GM19238 (cell line): Measurements from ENCODE around the gene ITGA2.

Experiments used
- DNase-seq: peaks from one replicate; pipeline ENCODE4 v3.0.0; 2011; ENCODE audit warnings: low spot score; ENCODE audit not compliant: insufficient read length

ITGA2 gene

DNA sequence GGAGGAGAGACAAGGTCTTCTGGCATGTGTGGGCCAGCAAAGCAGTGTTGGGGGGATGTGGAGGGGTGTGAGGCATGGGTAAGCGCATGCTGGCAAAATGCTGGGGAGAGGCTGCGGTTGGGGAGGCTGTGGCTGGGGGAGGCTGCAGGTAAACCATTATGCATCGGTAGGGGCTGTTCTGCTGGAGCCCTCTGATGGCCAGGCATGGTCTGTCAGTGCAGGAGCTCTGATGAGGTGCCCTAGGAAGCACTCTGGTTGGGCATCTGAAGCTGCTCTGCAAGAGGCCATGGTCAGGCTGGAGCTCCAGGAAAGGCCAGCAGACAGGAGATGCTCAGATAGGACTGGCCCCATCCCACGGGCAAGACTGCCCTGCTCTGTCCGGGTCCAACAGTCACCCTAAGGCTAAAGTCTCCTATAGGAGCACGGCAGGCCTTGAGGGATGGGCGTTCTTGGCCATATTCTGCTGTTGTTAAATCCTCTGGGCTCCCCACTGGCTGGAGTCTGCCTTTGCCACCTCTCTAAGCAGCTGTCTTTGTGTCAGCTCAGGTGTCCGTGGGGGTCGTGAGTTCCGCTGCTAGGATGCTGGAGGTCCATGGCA lies 28.7 kb downstream of the ITGA2 start:
- DNase-seq, result no peak

DNA sequence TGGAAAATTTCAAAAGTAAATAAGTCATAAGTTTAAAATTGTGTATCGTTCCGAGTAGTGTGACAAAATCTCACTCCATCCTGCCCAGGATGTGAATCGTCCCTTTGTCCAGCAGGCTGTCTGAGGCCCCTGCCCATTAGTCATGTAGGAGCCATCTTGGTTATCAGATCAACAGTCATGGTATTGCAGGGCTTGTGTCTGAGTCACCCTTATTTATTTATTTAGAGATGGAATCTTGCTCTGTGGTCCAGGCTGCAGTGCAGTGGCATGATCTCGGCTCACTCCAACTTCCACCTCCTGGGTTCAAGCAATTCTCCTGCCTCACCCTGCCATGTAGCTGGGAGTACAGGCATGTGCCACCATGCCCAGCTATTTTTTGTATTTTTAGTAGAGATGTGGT lies 30.2 kb downstream of the ITGA2 start:
- no peak for DNase-seq

DNA sequence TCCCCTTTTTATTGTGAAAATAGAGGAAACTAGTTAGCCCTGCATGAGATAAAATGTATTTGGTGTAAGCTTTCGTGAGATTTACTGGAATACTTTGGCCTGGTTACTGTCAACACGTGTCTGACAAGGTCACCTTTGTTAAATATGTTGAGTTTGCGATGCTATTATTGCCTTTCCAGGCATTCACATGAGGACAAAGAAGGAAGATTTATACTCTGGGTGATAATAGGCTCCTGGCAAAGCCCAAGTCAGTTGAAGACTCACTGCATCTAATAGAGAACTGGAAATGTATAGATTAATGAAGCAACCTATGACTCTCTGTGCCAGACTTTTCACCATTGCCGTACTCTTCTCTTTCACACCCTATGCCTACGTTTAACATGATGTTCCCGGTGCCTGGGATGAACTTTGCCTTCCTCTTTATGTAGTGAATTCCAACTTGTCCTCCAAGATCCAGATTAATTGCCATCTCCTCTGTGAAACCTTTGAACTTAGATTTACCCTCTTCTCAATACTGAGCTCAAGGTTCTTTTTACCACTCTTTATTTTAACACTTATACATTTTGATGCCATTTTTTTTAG lies 33.9 kb downstream of the ITGA2 start:
- no peak for DNase-seq

DNA sequence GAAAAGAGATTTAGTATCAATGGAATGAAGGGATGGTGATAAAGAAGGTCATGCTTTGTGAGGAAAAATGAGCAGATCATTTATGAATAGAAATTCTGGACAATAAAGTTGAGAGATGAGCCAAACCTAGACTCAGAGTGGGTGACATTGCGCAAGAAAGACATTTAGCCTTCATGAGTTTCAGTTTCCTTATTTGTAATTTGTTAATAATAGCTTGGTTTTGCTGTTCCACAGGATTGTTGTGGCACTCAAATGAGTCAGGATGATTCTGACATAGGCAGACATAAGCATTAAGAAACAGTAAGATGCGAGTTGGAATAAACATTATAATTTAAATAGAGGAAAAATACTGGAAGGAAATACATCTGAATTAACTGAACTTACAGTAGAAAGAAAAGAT lies 34.8 kb downstream of the ITGA2 start:
- DNase-seq, result no peak

DNA sequence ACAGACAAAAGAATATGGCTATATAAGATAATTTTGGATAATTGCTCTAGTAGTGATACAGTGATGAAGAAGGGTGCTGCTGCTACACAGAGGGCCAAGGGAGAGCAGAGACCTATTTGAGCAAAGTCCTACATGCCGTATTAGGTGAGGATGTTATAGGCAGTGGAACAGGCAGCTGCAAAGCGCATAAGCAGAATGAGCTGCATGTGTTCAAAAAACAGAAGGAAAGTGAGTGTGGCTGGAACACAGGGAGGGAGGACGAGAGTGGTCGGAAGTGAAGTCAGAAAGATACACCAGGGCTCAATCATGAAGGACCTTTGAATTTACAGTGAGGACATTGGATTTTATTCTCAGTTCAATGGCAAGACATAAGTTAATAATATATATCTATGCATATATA lies 35.4 kb downstream of the ITGA2 start:
- DNase-seq, result no peak

DNA sequence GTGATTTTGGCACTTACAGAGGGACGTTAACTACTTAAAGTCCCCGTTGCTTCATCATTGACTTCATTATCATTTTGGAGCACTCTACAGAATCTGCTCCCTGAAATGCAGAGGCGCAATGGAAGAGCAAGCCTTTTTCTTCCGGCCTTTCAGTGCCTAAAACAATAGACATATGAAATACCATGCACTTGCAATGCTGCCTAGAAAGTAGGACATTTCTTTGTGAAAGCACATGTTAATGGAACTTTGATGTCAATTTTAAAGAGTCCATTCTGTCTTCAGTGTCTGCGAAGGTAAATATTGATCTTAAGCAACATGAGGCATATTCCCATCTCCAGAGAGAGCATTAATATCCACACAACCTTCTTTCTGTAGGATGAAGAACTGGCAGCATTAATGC lies 36.3 kb downstream of the ITGA2 start:
- DNase-seq, result no peak

DNA sequence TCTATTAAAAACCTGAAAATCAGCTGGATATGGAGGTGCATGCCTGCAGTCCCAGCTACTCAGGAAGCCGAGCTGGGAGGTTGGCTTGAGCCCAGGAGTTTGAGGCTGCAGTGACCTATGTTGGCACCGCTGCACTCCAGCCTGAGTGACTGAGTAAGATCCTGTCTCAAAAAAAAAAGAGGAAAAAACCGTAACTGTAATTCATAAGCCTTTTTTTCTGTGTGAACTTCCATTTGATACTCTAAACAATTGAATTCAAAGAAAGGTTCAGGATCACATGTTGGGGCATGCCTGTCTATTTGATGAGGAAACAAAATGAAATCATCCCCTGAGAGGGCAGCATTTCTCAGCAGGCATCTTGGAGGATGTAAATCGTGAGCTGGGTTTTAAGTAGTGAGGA lies 38.8 kb downstream of the ITGA2 start:
- no peak for DNase-seq

DNA sequence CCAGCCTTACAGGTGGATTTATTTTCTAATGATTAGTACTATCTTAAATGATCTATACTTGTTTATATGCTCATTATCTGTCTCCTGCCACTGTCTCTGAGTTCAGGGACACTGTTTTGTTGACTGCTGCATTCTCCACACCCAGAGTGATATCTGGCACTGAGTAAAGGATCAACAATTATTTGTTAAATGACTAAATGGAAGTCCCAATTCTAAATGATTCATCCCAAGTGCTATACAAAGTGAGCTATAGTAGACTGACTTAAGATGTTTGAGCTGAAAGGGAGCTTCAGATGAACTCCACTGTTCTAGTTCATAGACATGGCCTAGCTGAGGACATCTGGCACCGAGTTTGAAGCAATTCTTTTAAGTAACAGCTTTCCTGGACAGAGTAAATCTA lies 40.5 kb downstream of the ITGA2 start:
- DNase-seq, result no peak

DNA sequence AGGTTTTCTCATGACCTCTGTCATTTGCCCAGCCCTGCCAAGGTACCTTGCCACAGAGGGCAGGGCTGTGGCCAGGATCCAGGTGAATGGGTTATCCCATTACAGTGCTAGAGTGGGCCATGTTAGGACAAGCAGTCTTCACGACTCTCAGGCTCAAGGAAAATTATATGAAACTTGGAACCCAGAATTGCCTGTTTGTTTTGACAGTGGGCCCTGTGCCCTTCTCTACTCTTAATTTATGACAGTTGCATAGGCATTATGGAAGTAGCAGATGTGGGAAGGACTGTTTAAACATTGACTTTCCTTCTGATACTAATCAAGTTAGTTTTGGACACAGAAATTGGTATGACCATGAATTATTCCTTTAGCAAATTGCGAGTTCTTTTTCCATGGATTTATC lies 41.7 kb downstream of the ITGA2 start:
- DNase-seq, result no peak

DNA sequence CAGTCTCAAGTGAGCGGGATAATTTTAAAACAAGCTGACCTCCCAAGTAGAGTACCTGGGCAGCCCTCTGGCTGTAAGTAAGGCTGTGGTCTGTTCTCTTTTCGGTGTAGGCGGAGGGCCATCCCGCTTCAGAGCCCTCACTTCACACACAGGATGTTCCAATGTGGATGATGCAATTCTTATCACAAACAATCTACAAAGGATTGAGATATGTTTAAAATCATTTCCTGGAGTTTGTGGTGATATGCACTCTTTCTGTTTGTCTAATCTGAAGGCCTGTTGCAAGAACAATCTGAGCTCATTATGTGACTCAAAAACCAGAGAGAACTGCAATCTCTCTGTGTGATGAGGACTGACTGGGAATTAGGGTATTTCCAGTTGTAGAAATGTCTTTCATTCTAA lies 42.5 kb downstream of the ITGA2 start:
- DNase-seq, result no peak

DNA sequence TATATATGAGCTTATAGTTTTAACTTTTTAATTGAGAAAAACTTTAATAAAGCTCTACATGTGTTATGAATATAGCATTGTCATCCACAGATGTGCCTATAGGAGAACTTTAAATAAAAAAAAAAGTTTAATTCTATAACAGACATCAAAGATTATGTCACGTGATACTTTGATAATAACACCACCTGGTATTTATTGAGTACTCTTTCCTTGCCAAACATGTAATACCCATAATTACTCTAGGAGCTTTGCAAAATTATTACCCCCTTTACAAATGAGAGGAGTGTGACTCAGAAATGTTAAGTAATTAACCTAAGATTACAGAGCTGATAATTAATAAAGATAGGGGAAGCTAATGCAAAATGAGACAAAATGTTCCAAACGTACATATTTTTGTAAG lies 43.0 kb downstream of the ITGA2 start:
- DNase-seq, result no peak

DNA sequence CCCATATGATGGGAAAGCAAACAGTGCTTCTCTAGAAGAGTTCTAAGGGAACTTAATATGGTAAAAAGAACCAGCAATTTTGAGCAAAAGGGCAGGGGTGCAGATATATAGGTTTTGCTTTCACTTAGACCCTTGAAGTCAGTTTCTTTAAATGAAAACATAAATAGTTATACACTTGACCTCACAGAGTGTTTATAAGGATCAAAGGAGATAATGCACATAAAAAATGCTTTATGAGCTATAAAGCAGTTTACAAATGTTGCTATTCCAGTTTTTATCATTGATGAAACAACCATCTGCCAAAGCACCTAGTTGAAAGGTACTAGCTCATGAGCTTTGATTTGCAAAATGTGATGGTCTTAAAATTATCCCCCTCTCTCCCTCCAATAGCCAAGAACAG lies 45.7 kb downstream of the ITGA2 start:
- DNase-seq, result no peak

DNA sequence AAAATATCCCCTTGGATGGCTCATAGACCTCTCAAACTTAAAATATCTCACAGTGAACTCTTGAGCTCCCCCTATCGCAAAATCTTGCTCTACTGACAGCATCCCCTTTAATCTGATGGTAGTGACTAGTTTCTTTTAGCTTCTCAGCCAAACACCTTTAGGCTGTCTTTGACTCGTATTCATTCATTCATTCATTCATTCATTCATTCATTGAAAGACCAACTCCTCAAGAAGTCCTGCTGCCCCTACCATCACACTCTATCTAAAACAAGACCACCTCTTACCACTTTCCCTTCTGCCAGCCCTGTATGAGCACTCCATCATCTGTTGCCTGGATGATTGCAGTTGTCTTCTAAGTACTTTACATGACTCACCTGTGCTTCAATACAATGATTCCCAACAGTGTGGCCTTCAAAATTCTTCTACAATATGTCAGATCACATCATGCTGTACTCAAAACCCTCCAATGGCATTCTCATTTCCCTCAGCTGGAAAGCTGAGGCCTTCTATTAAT lies 46.8 kb downstream of the ITGA2 start:
- no peak for DNase-seq

DNA sequence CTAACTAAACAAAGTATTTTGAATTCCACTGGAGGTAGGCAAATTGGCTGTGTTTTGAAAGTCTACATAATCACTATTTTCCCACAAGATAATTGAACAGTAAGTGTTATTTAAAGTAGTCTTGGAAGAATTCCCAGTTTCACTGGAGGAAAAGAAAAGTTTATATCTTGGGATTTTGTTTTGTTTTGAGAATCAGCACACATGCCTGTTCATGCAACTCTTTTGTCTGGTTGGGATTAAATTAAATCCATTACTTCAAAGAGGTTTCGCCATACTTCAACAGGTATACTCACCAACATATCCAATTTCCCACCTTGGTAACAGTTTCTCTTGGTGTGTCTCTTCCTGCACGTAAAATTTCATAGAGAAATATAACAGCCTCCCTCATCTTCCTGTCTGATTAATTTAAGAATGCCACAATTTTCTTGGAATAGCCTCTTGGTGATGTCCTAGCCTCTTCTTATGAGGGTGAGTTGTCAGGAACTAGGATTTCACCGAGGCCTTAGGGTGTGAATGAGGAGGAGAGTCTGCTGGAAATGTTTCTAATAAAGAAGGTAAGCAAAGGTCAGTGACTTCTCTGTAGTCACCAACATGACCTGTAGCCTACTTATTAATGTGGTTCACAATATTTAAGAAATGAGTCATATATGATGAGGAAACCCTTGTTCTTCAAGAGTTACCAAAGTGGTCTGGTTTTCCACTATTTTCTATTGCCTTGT lies 48.1 kb downstream of the ITGA2 start:
- no peak for DNase-seq

DNA sequence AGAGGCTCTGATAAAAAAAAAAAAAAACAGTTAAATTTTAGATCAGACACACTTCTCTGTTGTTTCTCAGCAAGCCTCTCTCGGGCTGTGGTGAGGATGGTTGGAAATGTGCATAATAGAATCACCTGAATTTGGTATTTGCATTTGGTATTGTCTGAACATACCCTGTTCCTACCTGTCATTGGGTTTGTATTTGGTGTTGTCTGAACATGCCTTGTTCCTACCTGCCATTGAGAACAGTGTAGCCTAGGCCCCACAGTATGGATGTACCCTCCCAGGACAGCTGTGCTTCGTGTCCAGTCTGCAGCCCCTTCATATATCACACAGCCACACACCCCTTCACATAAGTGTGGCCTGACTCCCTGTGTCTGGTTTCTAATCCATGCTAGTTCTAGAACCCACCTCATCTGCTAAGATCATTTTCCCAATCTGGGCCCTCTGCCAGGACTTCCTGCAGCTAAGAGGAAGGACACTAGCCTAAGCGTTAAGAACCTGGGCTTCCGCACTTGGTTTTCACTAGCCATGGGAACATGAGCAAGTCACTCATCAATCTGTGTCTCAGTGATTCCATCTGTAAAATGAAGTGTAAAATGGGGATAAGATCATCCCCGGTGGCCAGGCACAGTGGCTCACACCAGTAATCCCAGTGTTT lies 49.2 kb downstream of the ITGA2 start:
- no peak for DNase-seq

DNA sequence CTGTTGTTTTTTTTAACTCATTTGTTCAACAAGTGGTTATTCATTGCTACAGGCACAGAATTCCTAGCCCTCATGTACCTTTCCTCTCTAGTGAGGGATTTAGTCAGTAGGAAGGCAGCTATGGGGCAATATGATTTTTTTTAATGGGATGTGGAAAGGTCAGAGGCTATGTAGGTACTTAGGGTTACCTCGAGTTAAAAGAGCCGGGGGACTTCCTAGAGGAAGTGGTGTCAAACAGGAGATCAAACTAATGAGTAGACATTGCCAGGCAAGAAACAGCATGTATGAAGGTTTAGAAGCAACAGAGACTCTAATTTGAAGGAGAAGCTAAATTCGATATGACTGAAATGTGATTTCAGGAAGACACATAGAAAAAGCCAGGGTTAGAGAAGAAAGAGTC lies 50.7 kb downstream of the ITGA2 start:
- DNase-seq, result no peak

DNA sequence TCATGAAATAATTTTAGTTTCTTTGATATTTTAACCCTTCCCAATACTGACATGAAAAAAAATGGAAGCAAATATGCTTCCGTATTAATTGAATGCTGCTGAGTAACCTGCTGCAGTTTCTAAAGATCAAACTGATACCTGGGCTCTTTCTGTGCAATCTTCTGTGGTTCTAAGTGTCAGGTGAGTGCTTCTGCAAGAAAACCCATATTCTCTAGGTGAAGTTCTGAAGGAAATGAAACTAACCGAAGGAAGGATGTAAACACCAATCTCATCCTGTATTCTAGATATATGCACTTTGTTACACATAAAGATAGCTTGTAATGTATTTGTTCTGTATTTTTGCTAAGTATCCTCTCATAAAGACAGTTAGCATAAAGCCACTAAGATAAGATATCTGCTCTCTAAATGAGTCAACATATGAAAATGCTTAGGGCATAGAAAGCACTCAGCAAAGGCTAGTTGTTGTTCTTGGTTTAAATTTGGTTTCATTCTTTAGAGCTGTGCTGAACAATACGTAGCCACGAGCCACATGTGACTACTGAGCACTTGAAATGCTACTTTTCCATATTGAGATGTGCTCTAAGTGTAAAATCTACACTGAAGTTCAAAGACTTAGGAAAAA lies 52.0 kb downstream of the ITGA2 start:
- DNase-seq, result no peak

DNA sequence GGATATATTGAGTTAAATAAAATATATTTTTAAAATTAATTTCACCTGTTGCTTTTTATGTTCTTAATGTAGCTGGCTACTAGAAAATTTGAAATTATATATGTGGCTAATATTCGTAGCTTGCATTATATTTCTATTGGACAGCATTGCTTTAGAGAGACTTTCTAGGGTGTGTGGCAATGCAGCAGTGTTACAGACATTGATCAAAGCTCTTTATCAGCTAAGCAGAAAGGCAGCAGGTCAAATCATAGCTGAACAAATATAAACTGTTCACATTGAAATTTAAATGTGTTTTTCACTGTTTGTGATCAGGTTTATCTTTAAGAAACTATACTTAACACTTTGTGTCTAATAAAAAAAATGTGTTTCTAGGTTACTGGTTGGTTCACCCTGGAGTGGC lies 52.6 kb downstream of the ITGA2 start:
- DNase-seq, result no peak

DNA sequence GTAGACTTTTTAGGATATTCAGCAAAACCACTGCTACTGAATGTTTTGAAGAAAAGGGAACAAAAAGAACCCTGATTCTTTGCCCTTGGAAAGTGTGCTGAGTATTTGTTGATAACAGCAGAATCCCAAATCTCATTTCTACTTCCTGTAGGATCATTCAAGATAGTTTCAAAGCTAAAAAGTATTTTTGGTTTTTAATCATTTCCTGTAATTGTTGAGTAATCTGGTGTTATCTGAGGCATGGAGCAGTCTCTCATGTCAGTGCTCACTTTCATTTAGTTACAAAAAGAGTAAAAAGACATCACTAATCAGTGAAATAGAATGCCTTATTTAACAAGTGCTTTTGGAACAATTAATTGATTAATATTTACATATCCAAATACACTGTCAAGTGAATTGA lies 56.1 kb downstream of the ITGA2 start:
- no peak for DNase-seq

DNA sequence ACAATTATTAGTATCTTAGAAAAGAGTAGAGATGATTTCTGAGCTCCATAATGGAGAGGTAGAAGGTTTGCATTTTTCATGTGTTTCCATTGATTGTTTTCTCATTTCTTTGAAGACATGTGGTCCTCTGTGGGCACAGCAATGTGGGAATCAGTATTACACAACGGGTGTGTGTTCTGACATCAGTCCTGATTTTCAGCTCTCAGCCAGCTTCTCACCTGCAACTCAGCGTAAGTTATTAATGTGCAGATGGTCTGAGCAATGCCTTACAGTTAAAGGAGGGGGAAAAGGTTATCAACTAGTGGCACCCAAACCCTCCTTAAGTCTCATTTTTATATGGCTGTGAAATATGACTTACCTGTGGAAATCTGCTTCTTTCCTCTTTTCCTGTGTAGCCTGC lies 59.1 kb downstream of the ITGA2 start:
- no peak for DNase-seq

DNA sequence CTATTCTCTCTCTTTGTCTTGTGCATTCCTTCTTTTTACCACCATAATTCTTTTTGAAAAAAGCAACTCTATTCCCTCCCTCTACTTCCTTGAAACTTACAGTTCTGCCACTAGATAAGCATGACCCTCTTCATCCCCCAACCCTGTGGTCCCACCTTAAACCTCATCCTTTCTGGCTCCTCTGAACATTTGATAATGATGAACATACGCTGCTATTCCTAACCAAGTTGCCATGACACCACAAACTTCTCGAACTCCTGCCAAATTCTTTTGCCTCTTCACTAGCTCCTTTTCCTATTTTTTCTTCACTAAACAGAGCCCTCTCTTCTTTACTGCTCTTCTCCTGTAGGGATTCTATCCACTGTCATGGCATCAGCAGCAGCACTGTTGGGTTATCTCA lies 63.3 kb downstream of the ITGA2 start:
- no peak for DNase-seq

DNA sequence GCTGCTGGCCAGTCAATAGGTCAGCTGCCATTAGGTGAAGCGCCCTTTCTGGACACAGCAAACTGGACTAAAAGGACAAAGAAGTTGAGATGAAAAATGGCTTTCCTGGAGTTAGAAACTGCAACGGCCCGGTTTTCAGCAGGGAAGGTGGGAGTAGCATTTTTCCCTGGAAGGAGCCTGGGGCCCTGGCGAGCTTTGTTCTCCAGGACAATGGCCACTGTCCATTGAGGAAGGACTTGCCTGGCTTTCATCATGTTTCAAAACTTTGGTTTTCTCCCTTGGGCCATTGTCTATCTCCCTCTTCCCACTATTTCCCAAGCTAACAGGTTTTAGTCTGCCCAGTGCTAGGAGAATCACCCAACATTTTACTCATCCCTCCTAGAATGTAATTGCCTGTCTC lies 64.2 kb downstream of the ITGA2 start:
- no peak for DNase-seq
